DMS79 treated with DMSO at 0.1 percent for 48 hours (cell line): ENCODE results near the gene GRIA4.

Experiments
- DNase-seq: peaks from one replicate; lab custom pipeline; 2025; lab: John Stamatoyannopoulos, UW

Gene GRIA4

GRCh38 chr11:106011481-106011880, 401.6 kb downstream of the GRIA4 start:
- DNase-seq, result no peak

- DNase-seq, result no peak
Measured at GRCh38 chr11:106012744-106013143, 402.9 kb downstream of the GRIA4 start.

- DNase-seq, result no peak
Measured at GRCh38 chr11:106014035-106014434, 404.2 kb downstream of the GRIA4 start.

GRCh38 chr11:106014620-106015019, 404.7 kb downstream of the GRIA4 start:
- DNase-seq, result no peak

- no peak for DNase-seq
Measured at GRCh38 chr11:106015066-106015465, 405.2 kb downstream of the GRIA4 start.

GRCh38 chr11:106017093-106017492, 407.2 kb downstream of the GRIA4 start:
- DNase-seq, result no peak

GRCh38 chr11:106021181-106021966, 411.5 kb downstream of the GRIA4 start:
- no peak for DNase-seq

GRCh38 chr11:106021967-106022794, 412.3 kb downstream of the GRIA4 start, which contains the start of gene MSANTD4:
Gene MSANTD4, minus strand, starts transcription at chr11:106022240. Its CDS starts 11,323 bp downstream, at chr11:106010917.
- DNase-seq, result peak; percentile 99

- DNase-seq, result no peak
Measured at GRCh38 chr11:106022795-106023275, 413.0 kb downstream of the GRIA4 start.

GRCh38 chr11:106030609-106031008, 420.7 kb downstream of the GRIA4 start:
- no peak for DNase-seq

GRCh38 chr11:106031202-106031810, 421.4 kb downstream of the GRIA4 start:
- no peak for DNase-seq
